OCI-LY1 (cell line): ENCODE results near the gene CA5A.

Source experiments
- H2AFZ ChIP-seq: fragments of 200-600 bp; sonication (generic), shearing (Covaris generic); 2 replicates; pipeline ENCODE4 v1.6.0; 2014; ENCODE audit warnings: antibody characterized with exemption, mild to moderate bottlenecking, low read length
- H3F3A ChIP-seq: fragments of 200-600 bp; sonication (generic), shearing (Covaris generic); 2 replicates; pipeline ENCODE4 v1.6.0; 2014; ENCODE audit warnings: mild to moderate bottlenecking, antibody characterized with exemption, low read length, moderate library complexity; ENCODE audit not compliant: insufficient read depth
- H3K27ac ChIP-seq: fragments of 200-600 bp; sonication (generic); 2 replicates; pipeline ENCODE4 v1.5.1; 2014; ENCODE audit warnings: low read length, mixed run types, mild to moderate bottlenecking, low read depth; ENCODE audit not compliant: poor library complexity, severe bottlenecking
- H3K27me3 ChIP-seq: fragments of 200-600 bp; sonication (generic); 2 replicates; pipeline ENCODE4 v1.6.0; 2014; ENCODE audit warnings: antibody characterized with exemption, mild to moderate bottlenecking, low read length, moderate library complexity; ENCODE audit not compliant: insufficient read depth
- H3K36me3 ChIP-seq: fragments of 200-600 bp; sonication (generic); 2 replicates; pipeline ENCODE4 v1.6.1; 2014; ENCODE audit warnings: mild to moderate bottlenecking, antibody characterized with exemption, low read length, moderate library complexity, mixed read lengths; ENCODE audit not compliant: insufficient read depth
- H3K4me1 ChIP-seq: fragments of 200-600 bp; sonication (generic); 2 replicates; pipeline ENCODE4 v1.5.1; 2014; ENCODE audit warnings: mild to moderate bottlenecking, low read length, moderate library complexity; ENCODE audit not compliant: insufficient read depth, severe bottlenecking
- H3K4me2 ChIP-seq: fragments of 200-600 bp; sonication (generic), shearing (Covaris generic); 2 replicates; pipeline ENCODE4 v1.6.1; 2014; ENCODE audit warnings: low read length
- H3K4me3 ChIP-seq: fragments of 200-600 bp; sonication (generic); 2 replicates; pipeline ENCODE4 v1.5.1; 2014; ENCODE audit warnings: low read length, low read depth, mild to moderate bottlenecking, mixed read lengths; ENCODE audit not compliant: poor library complexity, severe bottlenecking
- H3K79me2 ChIP-seq: fragments of 200-600 bp; shearing (Covaris generic); 2 replicates; pipeline ENCODE4 v1.6.1; 2016; ENCODE audit warnings: mixed run types, low read length, mixed read lengths; ENCODE audit not compliant: insufficient read depth
- H3K9ac ChIP-seq: fragments of 200-600 bp; sonication (generic), shearing (Covaris generic); 2 replicates; pipeline ENCODE4 v1.6.1; 2014; ENCODE audit warnings: mild to moderate bottlenecking, low read length, mixed read lengths
- H3K9me2 ChIP-seq: fragments of 200-600 bp; sonication (generic), shearing (Covaris generic); 2 replicates; pipeline ENCODE4 v1.6.1; 2014; ENCODE audit warnings: low read depth, mild to moderate bottlenecking, low read length, mixed read lengths
- H3K9me3 ChIP-seq: fragments of 200-600 bp; shearing (Covaris generic); 2 replicates; pipeline ENCODE4 v1.6.1; 2014; ENCODE audit warnings: low read length, mixed read lengths
- H4K20me1 ChIP-seq: fragments of 200-600 bp; sonication (generic), shearing (Covaris generic); 2 replicates; pipeline ENCODE4 v1.6.0; 2016; ENCODE audit warnings: mild to moderate bottlenecking, low read length; ENCODE audit not compliant: insufficient read depth
- CTCF ChIP-seq: fragments of 200-600 bp; sonication (generic), shearing (Covaris generic); IDR thresholded peaks from 2 replicates; pipeline ENCODE4 v1.5.1; 2017; ENCODE audit warnings: mild to moderate bottlenecking, antibody characterized with exemption, low read length, moderate library complexity, mixed read lengths
- EZH2 ChIP-seq: fragments of 200-600 bp; sonication (generic), shearing (Covaris generic); IDR thresholded peaks from 2 replicates; pipeline ENCODE4 v1.8.0; 2017; ENCODE audit warnings: borderline replicate concordance, mixed run types, mild to moderate bottlenecking, antibody characterized with exemption, low read length, moderate library complexity, mixed read lengths

Gene CA5A

GRCh38 chr16:87947356-87948118, 11.2 kb upstream of the CA5A start:
- H3K9me2 ChIP-seq = no peaks in the 10 kb centered on the region
- peaks cover 34% of the 10 kb centered on the region for H3K4me1 ChIP-seq
- H3K4me2 ChIP-seq = peak overlapping the region; percentile 40
- H3K4me3 ChIP-seq = no peak overlapping the region
- H2AFZ ChIP-seq = no peak overlapping the region
- H3K27me3 ChIP-seq = no peaks in the 10 kb centered on the region
- TF ChIP-seq CTCF (no peak), EZH2 (no peak)
- no peak overlapping the region for H3K27ac ChIP-seq
- H3K9ac ChIP-seq = no peak overlapping the region; the same call in 1 of the 2 replicates
- 0 out of 2 replicates have a peak, but pooled peaks cover under 1% of the 10 kb centered on the region for H3K36me3 ChIP-seq
- no peaks in the 10 kb centered on the region for H4K20me1 ChIP-seq
- peaks cover 9% of the 10 kb centered on the region for H3K79me2 ChIP-seq
- H3F3A ChIP-seq = no peaks in the 10 kb centered on the region
- H3K9me3 ChIP-seq = no peaks in the 10 kb centered on the region

GRCh38 chr16:87946596-87947347, 10.4 kb upstream of the CA5A start:
- H3K9me3 ChIP-seq = no peaks in the 10 kb centered on the region
- H2AFZ ChIP-seq = no peak overlapping the region
- no peaks in the 10 kb centered on the region for H3K36me3 ChIP-seq
- H3K9ac ChIP-seq = no peak overlapping the region
- TF ChIP-seq CTCF = no peak
- H3K9me2 ChIP-seq = no peaks in the 10 kb centered on the region
- peaks cover 30% of the 10 kb centered on the region for H3K4me1 ChIP-seq
- H3K27ac ChIP-seq = no peak overlapping the region
- H3K27me3 ChIP-seq = no peaks in the 10 kb centered on the region
- H3K79me2 ChIP-seq = peaks cover 1% of the 10 kb centered on the region
- no peaks in the 10 kb centered on the region for H4K20me1 ChIP-seq
- no peak overlapping the region for H3K4me3 ChIP-seq
- H3F3A ChIP-seq = no peaks in the 10 kb centered on the region
- no peak overlapping the region for H3K4me2 ChIP-seq

- Histone ChIP-seq H3K36me3 (no peaks in the 10 kb centered on the region), H3K4me1 (peaks cover 28% of the 10 kb centered on the region), H3K9me3 (no peaks in the 10 kb centered on the region), H3K9me2 (no peaks in the 10 kb centered on the region), H2AFZ (no peak overlapping the region), H3K4me2 (peak overlapping the region; percentile 53; the same call in 1 of the 2 replicates), H3K9ac (peak overlapping the region; percentile 33; the same call in 1 of the 2 replicates), H3F3A (no peaks in the 10 kb centered on the region), H3K27me3 (no peaks in the 10 kb centered on the region), H3K27ac (no peak overlapping the region), H4K20me1 (no peaks in the 10 kb centered on the region), H3K4me3 (peak overlapping the region; percentile 41), H3K79me2 (no peaks in the 10 kb centered on the region)
- TF ChIP-seq CTCF = no peak
- no peak for TF ChIP-seq EZH2
Measured at GRCh38 chr16:87945351-87946042, 9.2 kb upstream of the CA5A start.
